HEK293T (cell line): ENCODE measurements around the gene NEDD9.

Experiments used
- ARNT ChIP-seq: fragments of 450-650 bp; IDR thresholded peaks from 2 replicates; pipeline ENCODE4 v1.6.1; 2017; ENCODE audit warnings: mild to moderate bottlenecking
- BHLHE40 ChIP-seq: fragments of 450-650 bp; IDR thresholded peaks from 2 replicates; pipeline ENCODE4 v1.6.1; 2016; ENCODE audit warnings: mild to moderate bottlenecking, moderate library complexity, borderline replicate concordance
- ELF4 ChIP-seq: fragments of 450-650 bp; IDR thresholded peaks from 2 replicates; pipeline ENCODE4 v1.6.1; 2017; ENCODE audit warnings: antibody characterized with exemption
- FOXA1 ChIP-seq: fragments of 450-650 bp; IDR thresholded peaks from 2 replicates; pipeline ENCODE4 v1.6.1; 2016; ENCODE audit warnings: mild to moderate bottlenecking
- FOXM1 ChIP-seq: fragments of 450-650 bp; IDR thresholded peaks from 2 replicates; pipeline ENCODE4 v1.6.1; 2017; ENCODE audit warnings: mild to moderate bottlenecking, borderline replicate concordance
- HDGF ChIP-seq: fragments of 450-650 bp; IDR thresholded peaks from 2 replicates; pipeline ENCODE4 v1.6.1; 2017; ENCODE audit warnings: antibody characterized with exemption, borderline replicate concordance
- NFRKB ChIP-seq: fragments of 450-650 bp; IDR thresholded peaks from 2 replicates; pipeline ENCODE4 v1.6.1; 2016; ENCODE audit warnings: mild to moderate bottlenecking, moderate library complexity
- SP1 ChIP-seq: fragments of 450-650 bp; IDR thresholded peaks from 2 replicates; pipeline ENCODE4 v1.6.1; 2017
- SUZ12 ChIP-seq: fragments of 450-650 bp; IDR thresholded peaks from 2 replicates; pipeline ENCODE4 v1.6.1; 2016; ENCODE audit warnings: mild to moderate bottlenecking
- TARDBP ChIP-seq: fragments of 450-650 bp; IDR thresholded peaks from 2 replicates; pipeline ENCODE4 v1.6.1; 2016

- TF ChIP-seq NFRKB (no peak), TARDBP (no peak), FOXA1 (no peak), SP1 (no peak), FOXM1 (no peak), ELF4 (no peak), SUZ12 (no peak), ARNT (no peak), HDGF (no peak), BHLHE40 (no peak)
These were observed 29.8 kb downstream of the NEDD9 start for GRCh38 chr6:11202513-11203305.
